ENCODE data around the gene ANKH.
"Not testable (repeated sequence)": the region's sequence is repeated elsewhere in the genome, so short reads cannot be mapped to it uniquely, and the experiment has no call there.

- not testable (repeated sequence) for TF ChIP-seq CTCF (conservative IDR thresholded peaks at IDR 0.05; ENCODE audit: low read depth, low read length); EZH2 (IDR thresholded peaks at IDR 0.05; ENCODE audit: borderline replicate concordance, low read depth, low read length, poor library complexity, severe bottlenecking)
Measured at GRCh38 chr5:14878192-14878591, 6.6 kb upstream of the ANKH start.
